Gastroesophageal sphincter (tissue), 3 donors: ENCODE results near the gene SLCO3A1.

ENCODE experiments used
- EP300 ChIP-seq: sonication (generic); formaldehyde crosslinking; IDR thresholded peaks from one replicate; pipeline ENCODE4 v1.6.1; 2017; ENCODE audit warnings: antibody characterized with exemption, mild to moderate bottlenecking
- POLR2A ChIP-seq, 2 donors: fragments of 450-650 bp; IDR thresholded peaks; one replicate each; pipeline ENCODE4 v1.6.1; 2017; ENCODE audit warnings: antibody characterized with exemption in 2 of 2, mild to moderate bottlenecking in 2 of 2, moderate library complexity in 1 of 2
- POLR2AphosphoS5 ChIP-seq: sonication (generic); formaldehyde crosslinking; IDR thresholded peaks from one replicate; pipeline ENCODE4 v1.6.1; 2017; ENCODE audit warnings: antibody characterized with exemption
- TF ChIP-seq, protein P1 (sequence below), 4 experiments: fragments of 200-600 bp in 2 of 4; fragments of 450-650 bp in 2 of 4; sonication (generic) in 1 of 4; IDR thresholded peaks; one replicate each; pipeline ENCODE4 v1.5.1; 2017 to 2019; ENCODE audit warnings: antibody characterized with exemption in 4 of 4, mild to moderate bottlenecking in 2 of 4, moderate library complexity in 2 of 4

DNA sequence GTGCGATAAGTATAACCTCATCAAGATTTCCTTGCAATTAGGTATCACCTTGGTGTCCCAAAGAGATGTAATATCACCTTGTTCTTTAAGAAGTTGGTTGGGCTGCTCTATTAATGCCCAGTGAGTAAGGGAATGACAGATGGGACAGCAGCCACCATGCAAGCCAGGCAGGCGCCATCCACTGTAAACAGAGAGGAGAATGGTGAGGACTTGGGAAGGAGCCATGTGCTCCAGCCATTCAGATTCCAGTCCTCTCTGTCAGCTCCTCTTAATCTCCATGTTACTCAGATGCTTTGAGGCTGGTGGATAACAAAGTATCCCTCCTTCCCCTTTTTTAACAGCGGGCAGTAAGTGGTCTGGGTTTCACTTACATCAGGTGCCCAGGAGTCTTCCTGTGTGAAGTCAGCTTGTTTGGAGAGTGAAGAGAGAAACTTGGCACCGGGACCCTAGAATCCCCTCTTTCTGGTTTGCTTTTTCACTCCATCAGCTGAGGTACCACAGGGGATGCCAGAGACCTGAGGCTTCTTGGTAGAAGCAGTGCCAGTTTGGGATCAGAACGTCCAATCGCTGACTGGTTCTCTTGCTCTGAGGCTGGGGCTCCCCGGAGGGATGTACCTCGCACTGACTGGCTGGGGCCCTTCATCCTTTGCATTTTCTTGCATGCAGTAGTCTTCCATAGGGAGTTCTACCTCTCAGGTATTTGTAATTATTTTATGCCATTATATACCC is 29.5 kb downstream of the SLCO3A1 start:
- TF ChIP-seq POLR2AphosphoS5 (peak; percentile 75), EP300 (no peak), POLR2A (IDR thresholded peaks at IDR 0.05) (no peak)
- TF ChIP-seq, protein P1, sequence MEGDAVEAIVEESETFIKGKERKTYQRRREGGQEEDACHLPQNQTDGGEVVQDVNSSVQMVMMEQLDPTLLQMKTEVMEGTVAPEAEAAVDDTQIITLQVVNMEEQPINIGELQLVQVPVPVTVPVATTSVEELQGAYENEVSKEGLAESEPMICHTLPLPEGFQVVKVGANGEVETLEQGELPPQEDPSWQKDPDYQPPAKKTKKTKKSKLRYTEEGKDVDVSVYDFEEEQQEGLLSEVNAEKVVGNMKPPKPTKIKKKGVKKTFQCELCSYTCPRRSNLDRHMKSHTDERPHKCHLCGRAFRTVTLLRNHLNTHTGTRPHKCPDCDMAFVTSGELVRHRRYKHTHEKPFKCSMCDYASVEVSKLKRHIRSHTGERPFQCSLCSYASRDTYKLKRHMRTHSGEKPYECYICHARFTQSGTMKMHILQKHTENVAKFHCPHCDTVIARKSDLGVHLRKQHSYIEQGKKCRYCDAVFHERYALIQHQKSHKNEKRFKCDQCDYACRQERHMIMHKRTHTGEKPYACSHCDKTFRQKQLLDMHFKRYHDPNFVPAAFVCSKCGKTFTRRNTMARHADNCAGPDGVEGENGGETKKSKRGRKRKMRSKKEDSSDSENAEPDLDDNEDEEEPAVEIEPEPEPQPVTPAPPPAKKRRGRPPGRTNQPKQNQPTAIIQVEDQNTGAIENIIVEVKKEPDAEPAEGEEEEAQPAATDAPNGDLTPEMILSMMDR (IDR thresholded peaks at IDR 0.05) = no peak
